Adrenal gland (tissue), 12 donors: ENCODE data around the gene CYP21A2. TPM values are rescaled to one million over a fixed set of nuclear protein-coding genes. Genes with fewer than 3 reads are reported as not detected.

ENCODE experiments used
- DNase-seq, 7 donors: peaks; one replicate each; pipeline ENCODE4 v3.0.0-alpha.2; 2019 to 2020
- H3K27ac ChIP-seq, 5 donors: fragments of 200-600 bp; sonication (generic) in 4 of 5; 1 replicate in 3 of 5; 2 replicates in 2 of 5; pipeline versions ENCODE4 v1.5.1 to v1.8.0; 2016 to 2020; ENCODE audit warnings: mild to moderate bottlenecking in 1 of 5
- H3K27me3 ChIP-seq: fragments of 200-600 bp; 2 replicates; pipeline ENCODE4 v1.8.0; 2021
- H3K36me3 ChIP-seq, 2 donors: fragments of 200-600 bp; replicated peaks in 1 of 2; 1 replicate in 1 of 2; 2 replicates in 1 of 2; pipeline versions ENCODE4 v1.5.1 to v1.8.0; 2018 to 2022
- H3K4me1 ChIP-seq, 2 donors: fragments of 200-600 bp; replicated peaks in 1 of 2; 1 replicate in 1 of 2; 2 replicates in 1 of 2; pipeline versions ENCODE4 v1.5.1 to v1.8.0; 2018 to 2021
- H3K4me3 ChIP-seq, 4 donors: fragments of 200-600 bp; sonication (generic) in 3 of 4; one replicate each; pipeline ENCODE4 v1.5.1; 2016 to 2018
- H3K9me3 ChIP-seq, 3 donors: fragments of 200-600 bp; sonication (generic) in 1 of 3; replicated peaks in 1 of 3; 1 replicate in 2 of 3; 2 replicates in 1 of 3; pipeline versions ENCODE4 v1.5.1 to v1.8.0; 2016 to 2021
- CTCF ChIP-seq, 6 experiments: fragments of 450-650 bp in 4 of 6; fragments of 200-600 bp in 2 of 6; sonication (generic) in 1 of 6; IDR thresholded peaks; 1 replicate in 5 of 6; 2 replicates in 1 of 6; pipeline versions ENCODE4 v1.5.1 to v1.8.0; 2016 to 2021; ENCODE audit warnings: antibody characterized with exemption in 6 of 6, mild to moderate bottlenecking in 2 of 6, moderate library complexity in 1 of 6
- POLR2A ChIP-seq, 2 donors: fragments of 450-650 bp; IDR thresholded peaks; one replicate each; pipeline ENCODE4 v1.6.1; 2017; ENCODE audit warnings: antibody characterized with exemption in 2 of 2, mild to moderate bottlenecking in 2 of 2, moderate library complexity in 1 of 2
- WGBS, 4 donors: extraction: QIAGEN DNeasy Blood & Tissue Kit in 2 of 4; methylation state at CpG; one replicate each; pipeline versions ENCODE4 v1.1.5 to v1.1.7; 2013 to 2017; 5-methylcytosine and 5-hydroxymethylcytosine counted together
- intact Hi-C, 2 donors: fragments of 100-400 bp; cut with DNase I; formaldehyde crosslinking; loops; one replicate each; pipeline versions ENCODE4 v1.14.1 to v1.15.0; 2022 to 2023
- polyA plus RNA-seq, 3 donors: library from polyadenylated mRNA; stranded (reverse); fragments of 200-250 nt in 2 of 3; fragments of 350-450 nt in 1 of 3; fragmentation: Illumina TruSeq in 1 of 3; extraction: RNeasy Lipid Tissue Mini Kit (QIAGEN cat#74804) in 1 of 3; gene quantifications; one replicate each; pipeline ENCODE4 v1.2.3, GENCODE V29; 2013 to 2014
- total RNA-seq, 9 donors: library from RNA; depleted of rRNA in 4 of 9; stranded (reverse); fragments of >200 nt in 4 of 9; fragments of 120-200 nt in 1 of 9; fragmentation: NEBNext Ultra II Directional in 1 of 9; extraction: Animal tissue kit (Norgen Biotek cat#: 25700) in 1 of 9; gene quantifications; one replicate each; pipeline versions ENCODE4 v1.1.0 to v1.2.4, GENCODE V29; 2013 to 2023
- donor health status: healthy with polysubstance abuse.
- donor health status: Bipolar disorder and iron deficiency.
- donor health status: DM: yes; HTN: yes; CAD: no.
- donor health status: DM: no; HTN: no; CAD: no.
- donor health status: DM: no; HTN: no; CAD: no.
- donor health status: DM: yes; HTN: yes; CAD: no.

The CYP21A2 gene
- total and polyA plus RNA-seq, 12 donors = 528 to 6,352 (median 2,473) TPM

GRCh38 chr6:32069460-32069859 lies 31.2 kb downstream of the CYP21A2 start:
- no peak for TF ChIP-seq CTCF (IDR thresholded peaks at IDR 0.05)
- no peak for TF ChIP-seq POLR2A (IDR thresholded peaks at IDR 0.05)
- H3K27me3 ChIP-seq = no peaks in the 10 kb centered on the region
- WGBS, 4 donors = 91 to 93% (median 92%) methylated on average over 14 to 17 of the region's 17 CpGs

GRCh38 chr6:32069878-32070515 lies 31.8 kb downstream of the CYP21A2 start:
- DNase-seq = no peak
- no peaks in the 10 kb centered on the region for H3K36me3 ChIP-seq
- no peaks in the 10 kb centered on the region for H3K4me1 ChIP-seq
- whole genome bisulfite sequencing, 4 donors = 77 to 90% (median 83%) methylated on average over 15 to 24 of the region's 24 CpGs
- H3K27me3 ChIP-seq = no peaks in the 10 kb centered on the region
- peak overlapping the region in 1 of 5 donors; percentile 63 for H3K27ac ChIP-seq
- intact Hi-C loops = no loop called here
- H3K4me3 ChIP-seq = no peak overlapping the region
- TF ChIP-seq CTCF (IDR thresholded peaks at IDR 0.05) (no peak), POLR2A (IDR thresholded peaks at IDR 0.05) (no peak)
- H3K9me3 ChIP-seq = no peaks in the 10 kb centered on the region

More at GRCh38 chr6:32069460-32069859, 31.2 kb downstream of the CYP21A2 start:
- Histone ChIP-seq H3K9me3 (no peaks in the 10 kb centered on the region), H3K36me3 (no peaks in the 10 kb centered on the region), H3K4me3 (no peak overlapping the region), H3K27ac (no peak overlapping the region), H3K4me1 (no peaks in the 10 kb centered on the region)
- DNase-seq = no peak
- intact Hi-C loops = no loop called here

GRCh38 chr6:32070814-32071543 lies 32.8 kb downstream of the CYP21A2 start:
- peak overlapping the region in 2 of 5 donors; percentile 26 to 63 for H3K27ac ChIP-seq

More at GRCh38 chr6:32070814-32071543, 32.8 kb downstream of the CYP21A2 start:
- no peak for TF ChIP-seq CTCF (IDR thresholded peaks at IDR 0.05)
- no peak for TF ChIP-seq POLR2A (IDR thresholded peaks at IDR 0.05)
- Histone ChIP-seq H3K4me1 (no peaks in the 10 kb centered on the region), H3K27me3 (no peaks in the 10 kb centered on the region), H3K36me3 (no peaks in the 10 kb centered on the region), H3K4me3 (no peak overlapping the region), H3K9me3 (no peaks in the 10 kb centered on the region)
- no peak for DNase-seq
- 77 to 85% (median 81%) methylated on average over 12 to 16 of the region's 16 CpGs for WGBS, 4 donors
- intact Hi-C loops = no loop called here
